G401 (cell line): ENCODE results near the gene TAOK1. TPM values are rescaled to one million over a fixed set of nuclear protein-coding genes. Genes with fewer than 3 reads are reported as not detected.

Source experiments
- DNase-seq: peaks from one replicate; pipeline ENCODE4 v3.0.0-alpha.2; 2015; ENCODE audit warnings: low spot score
- in situ Hi-C: cut with HindIII; loops from 2 replicates; pipeline ENCODE4 v1.10.0; 2016; ENCODE audit warnings: low sequenced_read_pairs, mixed read lengths
- total RNA-seq: library from RNA; depleted of rRNA; stranded (reverse); fragments of >200 nt; shearing (Covaris generic); gene quantifications from 2 replicates; pipeline ENCODE4 v1.2.3, GENCODE V29; 2014

TAOK1 gene
- total RNA-seq, 1 experiment from 2014 or later = 31.1 TPM

- in situ Hi-C loops = no loop called here
- DNase-seq = no peak
These were observed 184.8 kb downstream of the TAOK1 start for GRCh38 chr17:29574732-29575510.

DNA sequence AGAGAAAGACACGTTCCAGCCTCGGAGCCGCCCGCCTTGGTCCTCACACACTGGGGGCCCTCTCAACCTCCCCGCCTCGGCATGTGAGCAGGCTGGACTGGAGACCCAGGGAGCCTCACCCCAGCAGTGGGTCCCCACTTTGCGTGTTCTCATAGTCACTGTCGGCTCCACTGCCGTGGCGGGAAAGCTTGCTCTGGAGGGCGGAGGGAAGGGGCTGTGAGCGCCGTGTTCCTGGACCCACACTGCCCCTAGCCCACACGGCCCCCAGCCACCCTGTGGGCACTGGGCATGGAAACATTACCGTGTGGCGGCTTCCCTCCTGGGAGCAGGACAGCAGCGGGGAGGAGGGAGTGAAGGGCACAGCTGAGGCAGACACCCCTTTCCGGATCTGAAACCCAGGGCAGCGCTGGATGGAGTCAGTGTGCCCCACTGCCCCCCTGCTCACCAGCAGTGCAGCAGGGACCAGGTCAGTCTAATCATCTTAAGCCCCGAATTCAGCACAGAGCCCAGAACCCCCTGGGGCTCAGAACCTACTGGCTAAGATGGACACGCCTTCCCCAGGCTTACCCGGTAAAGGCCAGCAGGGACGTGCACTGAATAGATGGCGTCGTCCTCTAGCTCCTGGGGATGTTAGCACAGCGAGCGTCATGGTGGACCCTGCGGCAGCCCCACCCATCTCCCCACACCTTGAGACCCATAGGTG lies 185.5 kb downstream of the TAOK1 start:
- DNase-seq = no peak
- in situ Hi-C loops = no loop called here

- in situ Hi-C loops = no loop called here
- no peak for DNase-seq
These were observed 186.2 kb downstream of the TAOK1 start for GRCh38 chr17:29576214-29577000.

GRCh38 chr17:29577001-29577370 lies 186.8 kb downstream of the TAOK1 start:
- DNase-seq = no peak
- in situ Hi-C loops = no loop called here

- DNase-seq = no peak
- in situ Hi-C loops = no loop called here
These were observed 187.4 kb downstream of the TAOK1 start for GRCh38 chr17:29577385-29578211.

DNA sequence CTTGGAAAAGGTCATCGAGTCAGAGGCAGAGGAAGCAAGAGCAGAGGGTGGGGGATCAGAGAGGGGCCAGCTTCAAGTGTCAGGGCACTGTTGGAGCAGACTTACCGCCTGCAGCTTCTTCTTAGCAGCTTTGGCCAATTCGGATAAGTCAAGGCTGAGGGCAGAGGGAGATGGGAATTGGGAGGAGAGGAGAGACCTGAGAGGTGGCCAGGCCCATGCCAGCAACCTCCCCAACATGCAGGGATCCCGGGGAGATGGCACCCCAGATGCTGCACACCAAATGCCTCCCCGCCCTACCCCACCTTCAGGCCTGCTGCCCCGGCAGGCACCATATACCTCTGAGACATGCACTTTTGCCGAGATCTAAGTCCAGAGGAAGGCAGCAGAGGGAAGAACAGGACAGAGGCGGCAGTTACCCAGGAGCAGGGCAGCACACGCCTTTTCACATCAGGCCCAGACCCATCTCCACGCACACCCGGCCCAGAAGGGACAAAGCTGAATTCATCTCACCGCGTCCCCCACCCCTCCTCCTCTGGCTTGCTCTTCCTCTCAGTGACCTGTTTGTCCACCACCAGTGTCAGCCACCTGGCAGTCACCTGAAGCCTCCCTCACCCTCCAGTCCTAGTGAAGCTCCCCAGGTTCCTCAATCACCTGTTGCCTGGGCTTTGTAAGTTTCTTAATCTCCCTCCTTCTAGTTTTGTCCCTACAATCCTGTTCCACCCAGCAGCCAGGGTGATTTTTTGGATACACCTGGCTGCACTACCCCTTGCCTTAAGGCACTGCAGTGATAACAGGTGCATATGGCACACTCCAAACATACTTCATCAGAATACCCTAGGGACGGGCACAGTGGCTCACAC lies 188.7 kb downstream of the TAOK1 start:
- no peak for DNase-seq
- in situ Hi-C loops = no loop called here

DNA sequence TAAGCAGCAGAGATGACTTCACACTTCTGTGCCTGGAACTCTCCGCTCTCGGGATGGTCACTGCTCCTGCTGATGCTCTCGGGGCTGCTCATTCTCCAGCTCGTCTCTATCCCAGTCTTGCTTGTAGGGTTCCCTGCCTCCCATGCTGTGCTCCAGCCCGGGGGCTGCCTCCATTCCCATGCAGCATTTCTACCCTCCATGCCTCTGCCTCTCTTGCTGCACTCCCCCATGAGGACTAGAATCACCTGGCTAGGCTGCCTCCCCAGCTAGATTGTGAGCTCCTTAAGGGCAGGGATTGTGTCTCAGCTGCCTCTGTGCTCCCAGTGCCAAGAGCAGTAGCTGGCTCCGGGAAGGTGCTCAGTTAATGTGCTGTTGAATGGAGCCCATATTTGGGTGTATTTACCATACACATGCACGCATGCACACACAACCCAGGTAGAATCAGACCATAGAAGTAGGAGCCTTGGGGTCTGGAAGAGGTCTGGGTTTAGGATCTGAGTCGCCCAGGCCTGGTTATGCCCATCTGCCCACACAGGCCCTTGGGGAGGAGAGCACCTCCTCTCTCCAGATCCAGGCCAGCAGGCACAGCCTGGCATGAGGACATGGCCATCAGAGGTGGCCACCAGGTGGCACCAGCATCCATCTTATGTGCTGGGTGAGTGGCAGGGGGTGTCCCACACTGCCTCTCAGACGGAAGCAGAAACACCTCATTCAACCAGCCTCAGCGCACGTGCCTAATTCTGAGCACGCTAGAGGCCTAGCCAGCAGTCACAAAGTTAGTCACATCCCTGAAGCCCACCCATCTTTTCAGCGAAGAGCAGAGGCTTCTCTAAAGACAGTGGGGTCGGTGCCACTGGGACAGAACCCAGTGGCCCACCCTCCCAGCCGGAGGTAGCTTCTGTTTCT lies 190.0 kb downstream of the TAOK1 start:
- peak; percentile 91 for DNase-seq
- in situ Hi-C loops = no loop called here

- in situ Hi-C loops = no loop called here
- DNase-seq = peak; percentile 63
These were observed 191.6 kb downstream of the TAOK1 start for GRCh38 chr17:29581583-29582253.

DNA sequence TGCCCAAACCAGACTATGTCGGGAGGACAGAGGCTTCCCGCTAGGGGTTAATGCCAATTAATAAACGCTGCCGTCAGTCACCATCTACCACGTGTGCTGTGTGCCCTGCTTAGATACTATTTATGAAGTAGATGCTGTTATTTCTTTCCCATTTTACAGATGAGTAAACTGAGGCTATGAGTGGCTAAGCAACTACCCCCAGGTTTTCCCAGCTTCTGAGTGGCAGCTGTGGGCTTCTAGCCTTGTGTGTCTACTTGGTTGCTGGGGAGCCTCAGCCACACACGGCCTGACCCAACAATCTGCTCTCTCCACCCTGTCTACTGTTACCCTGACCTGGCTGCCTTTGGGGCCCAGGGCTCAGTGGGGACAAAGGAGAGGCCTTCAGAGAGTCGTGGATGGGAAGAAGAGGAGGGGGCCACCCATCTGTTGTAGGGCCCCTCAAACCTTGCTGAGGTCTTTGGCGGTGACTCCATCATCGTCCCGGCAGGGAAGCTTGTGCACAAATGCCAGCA lies 192.1 kb downstream of the TAOK1 start:
- in situ Hi-C loops = no loop called here

GRCh38 chr17:29582772-29583171 lies 192.6 kb downstream of the TAOK1 start:
- DNase-seq = peak; percentile 89
- in situ Hi-C loops = no loop called here

More for the DNA sequence above, 192.1 kb downstream of the TAOK1 start:
- DNase-seq = no peak

GRCh38 chr17:29583324-29584248 lies 193.4 kb downstream of the TAOK1 start:
- in situ Hi-C loops = no loop called here
- DNase-seq = no peak

GRCh38 chr17:29584452-29585079 lies 194.4 kb downstream of the TAOK1 start:
- no peak for DNase-seq
- in situ Hi-C loops = no loop called here

DNA sequence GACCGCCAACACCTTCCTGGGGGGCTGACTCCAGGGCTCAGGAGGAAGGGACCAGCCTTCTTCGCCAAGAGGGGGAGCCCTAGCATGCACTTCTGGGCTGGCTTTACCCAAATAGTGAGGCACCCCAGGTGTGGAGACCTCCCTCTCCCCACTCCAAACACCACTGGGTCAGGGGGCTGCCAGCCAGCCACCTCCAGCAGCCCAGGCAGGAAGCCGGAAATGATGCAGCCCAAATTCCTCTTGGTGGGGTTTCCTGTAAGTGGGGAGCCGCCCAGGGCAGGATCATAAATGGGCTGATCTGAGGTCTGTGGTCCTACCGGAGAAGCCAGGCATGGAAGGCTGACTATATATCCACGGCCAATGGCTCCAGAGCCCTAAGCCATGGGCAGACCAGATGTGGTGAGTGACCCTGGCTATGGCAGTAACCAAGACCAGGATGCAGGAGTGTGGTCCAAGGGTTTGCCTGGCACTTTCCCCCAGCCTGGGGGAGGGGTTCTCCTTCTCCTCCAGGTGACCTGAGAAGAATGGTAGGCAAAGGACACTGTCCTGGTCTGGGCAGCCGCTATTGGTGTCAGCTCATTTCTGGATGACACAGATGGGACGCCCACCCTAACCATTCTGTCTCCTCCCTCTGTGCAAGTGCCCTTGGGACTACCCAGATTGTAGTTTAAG lies 195.1 kb downstream of the TAOK1 start:
- DNase-seq = no peak
- in situ Hi-C loops = no loop called here

DNA sequence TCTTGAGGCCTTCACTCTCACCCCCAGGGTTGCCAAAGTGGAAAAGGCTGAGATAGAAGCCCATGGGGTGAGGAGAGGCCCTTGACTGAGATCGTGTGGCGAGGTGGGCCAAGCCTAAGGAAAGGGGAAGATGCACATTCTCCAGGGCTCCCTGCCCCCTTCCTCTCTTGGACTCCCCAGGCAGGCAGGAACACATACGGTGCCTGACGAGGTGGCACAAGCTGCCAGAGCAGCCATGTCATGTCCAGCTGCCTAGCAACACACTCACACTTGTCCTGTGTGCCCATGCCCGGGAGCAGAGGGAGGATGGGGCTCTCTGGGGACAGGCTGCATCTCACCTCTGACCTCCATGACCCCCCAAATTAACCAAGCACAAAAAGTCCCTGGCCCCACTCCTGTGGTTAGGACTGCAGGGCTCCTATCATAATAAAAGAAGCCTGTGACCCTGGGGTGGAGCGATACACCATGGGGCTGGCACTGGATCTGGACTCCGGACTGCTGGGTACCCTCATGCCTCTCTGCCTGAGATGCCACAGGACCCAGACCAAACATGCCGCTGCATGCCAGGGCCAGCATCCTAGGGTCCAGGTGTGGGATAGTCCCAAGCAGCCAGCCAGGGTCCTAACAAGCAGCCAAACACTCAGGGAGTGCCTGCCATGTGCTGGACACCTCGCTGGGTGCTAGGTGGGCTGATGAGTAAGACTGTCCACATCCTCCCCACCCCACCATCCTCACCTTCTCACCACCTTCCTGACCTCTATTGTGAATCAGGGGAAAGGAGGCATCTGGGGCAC lies 196.7 kb downstream of the TAOK1 start:
- no peak for DNase-seq
- in situ Hi-C loops = no loop called here
